KMS-11 (cell line): ENCODE measurements around the gene G0S2.

Experiments
- H2AFZ ChIP-seq: fragments of 200-600 bp; sonication (generic); 2 replicates; pipeline ENCODE4 v1.6.1; 2016; ENCODE audit warnings: antibody characterized with exemption, mixed run types, low read depth
- H3K27ac ChIP-seq: fragments of 200-600 bp; sonication (generic); 2 replicates; pipeline ENCODE4 v1.6.1; 2016; ENCODE audit warnings: mild to moderate bottlenecking, mixed run types
- H3K27me3 ChIP-seq: fragments of 200-600 bp; sonication (generic); 2 replicates; pipeline ENCODE4 v1.6.1; 2017; ENCODE audit warnings: mild to moderate bottlenecking, low read depth, mixed run types, moderate library complexity; ENCODE audit not compliant: insufficient read depth
- H3K36me3 ChIP-seq: fragments of 200-600 bp; sonication (generic); 2 replicates; pipeline ENCODE4 v1.6.1; 2017; ENCODE audit warnings: mild to moderate bottlenecking, mixed run types; ENCODE audit not compliant: insufficient read depth
- H3K4me1 ChIP-seq: fragments of 200-600 bp; sonication (generic); 2 replicates; pipeline ENCODE4 v1.6.1; 2016; ENCODE audit warnings: mild to moderate bottlenecking, low read depth, mixed run types; ENCODE audit not compliant: poor library complexity, severe bottlenecking
- H3K4me2 ChIP-seq: fragments of 200-600 bp; sonication (generic); 2 replicates; pipeline ENCODE4 v1.7.0; 2016; ENCODE audit warnings: mild to moderate bottlenecking, mixed run types
- H3K4me3 ChIP-seq: fragments of 200-600 bp; sonication (generic); IDR thresholded peaks from 2 replicates; pipeline ENCODE4 v1.6.1; 2017; ENCODE audit warnings: low read depth, low read length, mixed read lengths; ENCODE audit not compliant: insufficient read depth
- H3K79me2 ChIP-seq: fragments of 200-600 bp; sonication (generic); 2 replicates; pipeline ENCODE4 v1.6.1; 2016; ENCODE audit warnings: low read depth, mixed run types; ENCODE audit not compliant: insufficient read depth
- H3K9ac ChIP-seq: fragments of 200-600 bp; sonication (generic); 2 replicates; pipeline ENCODE4 v1.6.1; 2016; ENCODE audit warnings: mild to moderate bottlenecking, mixed run types
- H4K20me1 ChIP-seq: fragments of 200-600 bp; sonication (generic); 2 replicates; pipeline ENCODE4 v1.6.1; 2016; ENCODE audit warnings: mild to moderate bottlenecking, mixed run types; ENCODE audit not compliant: insufficient read depth
- CTCF ChIP-seq: fragments of 200-600 bp; sonication (generic); conservative IDR thresholded peaks from 2 replicates; pipeline ENCODE4 v1.6.1; 2017; ENCODE audit warnings: low read depth, mild to moderate bottlenecking, antibody characterized with exemption, low read length, moderate library complexity, mixed read lengths

The G0S2 gene

DNA sequence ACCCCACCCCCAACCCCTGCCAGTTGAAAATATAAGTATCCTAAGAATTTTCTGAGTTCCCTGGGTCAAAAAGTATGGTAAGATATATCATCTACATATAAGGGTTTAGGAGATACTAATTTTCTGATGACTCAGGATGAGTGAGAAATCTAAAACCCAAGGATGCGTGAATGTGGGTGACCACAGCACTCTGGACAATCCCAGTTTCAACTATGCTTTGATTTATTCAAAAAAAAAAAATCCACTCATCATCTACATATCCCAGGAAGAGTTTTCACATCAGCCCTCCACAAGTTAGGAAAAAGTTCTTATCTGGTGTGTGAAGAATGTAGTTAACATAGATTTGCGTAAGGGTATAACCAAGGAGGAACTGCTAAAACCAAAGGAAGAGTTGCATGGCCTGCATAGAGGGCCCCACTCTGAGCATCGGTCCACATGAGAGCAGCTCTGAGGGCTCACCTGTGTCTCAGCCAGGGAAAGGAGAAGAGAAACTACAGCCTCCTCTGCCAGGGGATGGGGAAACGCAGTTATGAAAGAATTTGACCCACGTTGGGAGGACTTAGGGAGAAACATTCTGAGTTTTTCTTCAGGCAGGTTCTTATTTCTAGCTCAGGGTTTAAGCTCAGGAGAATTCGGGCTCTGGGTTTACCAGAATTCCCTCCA, 41.7 kb upstream of the G0S2 start:
- no peak overlapping the region for H2AFZ ChIP-seq
- H3K27ac ChIP-seq, result no peak overlapping the region

DNA sequence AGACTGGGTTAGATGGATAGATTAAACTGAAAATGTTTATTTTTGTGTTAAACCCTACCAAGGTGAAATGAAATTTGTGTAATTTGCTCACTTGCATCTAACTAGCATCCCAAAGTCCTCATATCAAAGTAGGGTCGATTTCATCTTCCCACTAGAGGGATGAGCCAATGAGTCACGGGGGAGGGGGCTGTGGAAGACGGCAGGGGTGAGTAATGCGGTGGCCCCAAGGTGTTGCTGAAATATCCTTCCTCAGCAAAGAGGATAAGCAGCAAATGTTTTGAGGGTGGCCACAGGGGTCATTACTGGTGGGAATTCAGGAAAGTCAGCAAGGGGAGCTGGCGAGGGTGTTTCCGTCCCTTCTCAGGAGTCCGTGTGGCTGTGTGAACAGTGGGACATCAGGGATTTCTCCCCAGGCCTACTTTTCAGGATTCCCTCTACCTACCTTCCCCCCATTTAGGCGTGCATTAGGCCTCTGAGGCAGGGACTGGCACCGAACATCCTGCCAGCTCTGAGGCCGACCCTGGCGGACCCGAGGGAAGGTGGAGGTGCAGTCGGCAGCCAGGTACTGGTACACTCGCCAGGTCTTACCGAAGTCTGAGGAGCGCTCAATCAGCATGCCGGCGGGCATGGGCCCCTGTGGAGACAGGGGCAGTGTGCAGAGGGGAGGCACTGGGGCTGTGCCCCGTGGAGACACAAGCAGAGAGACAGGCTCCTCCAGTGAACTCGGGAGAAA, 41.0 kb upstream of the G0S2 start:
- no peak overlapping the region for H3K27ac ChIP-seq
- no peak overlapping the region for H3K4me2 ChIP-seq
- no peak overlapping the region for H3K9ac ChIP-seq
- no peaks in the 10 kb centered on the region for H3K27me3 ChIP-seq
- no peak overlapping the region for H3K4me3 ChIP-seq
- TF ChIP-seq CTCF, result no peak
- no peak overlapping the region for H2AFZ ChIP-seq
- no peaks in the 10 kb centered on the region for H3K79me2 ChIP-seq
- no peaks in the 10 kb centered on the region for H3K4me1 ChIP-seq
- H3K36me3 ChIP-seq, result no peaks in the 10 kb centered on the region
- no peaks in the 10 kb centered on the region for H4K20me1 ChIP-seq

More for the DNA sequence above, 41.7 kb upstream of the G0S2 start:
- Histone ChIP-seq H3K79me2 (no peaks in the 10 kb centered on the region), H3K4me2 (no peak overlapping the region), H3K9ac (no peak overlapping the region), H3K4me3 (no peak overlapping the region), H4K20me1 (no peaks in the 10 kb centered on the region), H3K36me3 (no peaks in the 10 kb centered on the region), H3K4me1 (no peaks in the 10 kb centered on the region), H3K27me3 (no peaks in the 10 kb centered on the region)
- no peak for TF ChIP-seq CTCF

DNA sequence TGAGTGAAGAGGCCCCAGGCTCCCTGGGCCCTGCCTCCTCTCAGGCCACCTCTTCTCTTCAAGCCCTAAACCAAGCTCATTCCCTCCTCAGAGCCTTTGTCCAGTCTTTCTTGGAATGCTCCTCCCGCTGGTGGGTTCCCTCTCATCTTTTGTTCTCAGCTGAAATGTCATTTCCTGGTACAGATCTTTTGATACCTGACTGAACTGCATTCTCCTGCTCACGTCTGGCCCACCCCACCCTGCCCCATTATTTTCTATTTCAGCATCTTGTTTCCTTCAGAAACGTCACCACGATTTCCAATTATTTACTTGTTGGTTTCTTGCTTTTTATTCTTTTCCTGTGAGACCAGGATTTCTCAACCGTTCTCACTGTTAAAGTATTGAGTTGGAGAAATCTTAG, 39.4 kb upstream of the G0S2 start:
- no peak overlapping the region for H3K4me2 ChIP-seq
- no peak overlapping the region for H2AFZ ChIP-seq

DNA sequence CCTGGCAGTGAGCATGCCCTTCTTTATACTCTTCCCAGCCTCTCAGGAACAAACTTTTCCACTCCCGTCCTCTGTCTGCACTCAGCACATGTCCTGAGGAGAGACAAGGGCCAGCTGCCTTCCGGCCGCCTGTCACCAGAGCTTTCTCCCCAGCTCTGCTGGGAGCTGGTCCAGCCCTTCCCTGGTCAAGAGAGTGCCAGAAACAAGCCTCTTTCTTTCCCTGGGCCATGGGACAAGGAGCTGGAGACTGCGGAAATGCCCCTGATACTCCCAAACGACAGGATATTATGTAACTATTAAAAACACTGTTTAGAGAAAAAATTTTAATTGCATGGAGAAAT, 33.4 kb upstream of the G0S2 start:
- Histone ChIP-seq H2AFZ (no peak overlapping the region), H3K36me3 (no peaks in the 10 kb centered on the region), H3K4me1 (no peaks in the 10 kb centered on the region), H3K4me2 (no peak overlapping the region), H4K20me1 (no peaks in the 10 kb centered on the region), H3K27ac (no peak overlapping the region), H3K79me2 (no peaks in the 10 kb centered on the region), H3K4me3 (no peak overlapping the region), H3K9ac (no peak overlapping the region), H3K27me3 (no peaks in the 10 kb centered on the region)
- TF ChIP-seq CTCF, result no peak

More for the DNA sequence above, 39.4 kb upstream of the G0S2 start:
- H4K20me1 ChIP-seq, result no peaks in the 10 kb centered on the region
- H3K9ac ChIP-seq, result no peak overlapping the region
- H3K27me3 ChIP-seq, result no peaks in the 10 kb centered on the region
- TF ChIP-seq CTCF, result no peak
- no peak overlapping the region for H3K27ac ChIP-seq
- no peaks in the 10 kb centered on the region for H3K4me1 ChIP-seq
- H3K79me2 ChIP-seq, result no peaks in the 10 kb centered on the region
- no peak overlapping the region for H3K4me3 ChIP-seq
- H3K36me3 ChIP-seq, result no peaks in the 10 kb centered on the region
